Bronchial epithelial cell (primary cell): ENCODE results near the gene PLEKHH1. TPM values are rescaled to one million over a fixed set of nuclear protein-coding genes. Genes with fewer than 3 reads are reported as not detected.
"Not testable (repeated sequence)": the region's sequence is repeated elsewhere in the genome, so short reads cannot be mapped to it uniquely, and the experiment has no call there.

Source experiments
- DNase-seq: peaks from one replicate; pipeline ENCODE4 v3.0.0-alpha.2; 2010; ENCODE audit warnings: low read depth
- FAIRE-seq: peaks from 2 replicates; lab custom pipeline; 2011; peaks lifted over from hg19 to GRCh38; lab: Jason Lieb, UNC
- H3K27me3 ChIP-seq: 2 replicates; pipeline ENCODE4 v1.5.1; 2011; ENCODE audit warnings: low read length; ENCODE audit not compliant: control insufficient read depth, insufficient read depth
- H3K36me3 ChIP-seq: 2 replicates; pipeline ENCODE4 v1.5.1; 2011; ENCODE audit warnings: low read length; ENCODE audit not compliant: control insufficient read depth, insufficient read depth
- H3K4me3 ChIP-seq: 2 replicates; pipeline ENCODE4 v1.5.1; 2011; ENCODE audit warnings: mild to moderate bottlenecking, low read depth, low read length, control low read depth
- CTCF ChIP-seq: IDR thresholded peaks from 2 replicates; pipeline ENCODE4 v1.5.1; 2011; ENCODE audit warnings: mild to moderate bottlenecking, moderate library complexity, low read length, control low read depth, inconsistent platforms; ENCODE audit not compliant: insufficient read depth, severe bottlenecking
- total RNA-seq: library from RNA; depleted of rRNA; stranded (reverse); fragments of >200 nt; gene quantifications from 2 replicates; pipeline ENCODE4 v1.2.1, GENCODE V29; 2014

Gene PLEKHH1
- total RNA-seq, 1 donor from 2014 or later = 4.7 TPM

- H3K36me3 ChIP-seq = peaks cover under 1% of the 10 kb centered on the region
- H3K27me3 ChIP-seq = no peaks in the 10 kb centered on the region
- FAIRE-seq (no peak), DNase-seq (peak; percentile 82)
- peak within 1 kb of the TSS; percentile 69 for H3K4me3 ChIP-seq
- peak; percentile 19 for TF ChIP-seq CTCF
These were observed 86.5 kb downstream of the PLEKHH1 start, which contains the start of gene ARG2 for GRCh38 chr14:67619446-67620216. Gene ARG2, plus strand, starts transcription at chr14:67619920. Its CDS starts 58 bp downstream, at chr14:67619978.

GRCh38 chr14:67620217-67620785, 87.2 kb downstream of the PLEKHH1 start:
- DNase-seq (peak; percentile 17), FAIRE-seq (no peak)
- H3K36me3 ChIP-seq = peaks cover 2% of the 10 kb centered on the region
- no peaks in the 10 kb centered on the region for H3K27me3 ChIP-seq
- peak overlapping the region; percentile 69 for H3K4me3 ChIP-seq
- TF ChIP-seq CTCF = no peak

GRCh38 chr14:67622675-67623074, 89.6 kb downstream of the PLEKHH1 start:
- Histone ChIP-seq H3K36me3 (peaks cover 2% of the 10 kb centered on the region), H3K27me3 (no peaks in the 10 kb centered on the region), H3K4me3 (no peak overlapping the region)
- no peak for TF ChIP-seq CTCF
- DNase-seq (peak; percentile 87), FAIRE-seq (no peak)

- no peak for FAIRE-seq
- Histone ChIP-seq H3K27me3 (no peaks in the 10 kb centered on the region), H3K4me3 (no peak overlapping the region), H3K36me3 (peaks cover 2% of the 10 kb centered on the region)
- no peak for TF ChIP-seq CTCF
- DNase-seq = peak; percentile 99
These were observed 90.0 kb downstream of the PLEKHH1 start for GRCh38 chr14:67623114-67623513.

- FAIRE-seq, H3K4me3 ChIP-seq, H3K27me3 ChIP-seq, DNase-seq, H3K36me3 ChIP-seq: not testable (repeated sequence)
These were observed 93.0 kb downstream of the PLEKHH1 start for GRCh38 chr14:67626131-67626530.

- FAIRE-seq (no peak), DNase-seq (no peak)
- Histone ChIP-seq H3K36me3 (peaks cover 2% of the 10 kb centered on the region), H3K4me3 (no peak overlapping the region), H3K27me3 (no peaks in the 10 kb centered on the region)
- no peak for TF ChIP-seq CTCF
These were observed 94.4 kb downstream of the PLEKHH1 start for GRCh38 chr14:67627519-67627918.
